NCI-H748 (cell line): ENCODE data around the gene IL7R.

Experiments
- DNase-seq: peaks from one replicate; lab custom pipeline; 2025; ENCODE audit not compliant: unreplicated experiment; lab: John Stamatoyannopoulos, UW

Gene IL7R

DNA sequence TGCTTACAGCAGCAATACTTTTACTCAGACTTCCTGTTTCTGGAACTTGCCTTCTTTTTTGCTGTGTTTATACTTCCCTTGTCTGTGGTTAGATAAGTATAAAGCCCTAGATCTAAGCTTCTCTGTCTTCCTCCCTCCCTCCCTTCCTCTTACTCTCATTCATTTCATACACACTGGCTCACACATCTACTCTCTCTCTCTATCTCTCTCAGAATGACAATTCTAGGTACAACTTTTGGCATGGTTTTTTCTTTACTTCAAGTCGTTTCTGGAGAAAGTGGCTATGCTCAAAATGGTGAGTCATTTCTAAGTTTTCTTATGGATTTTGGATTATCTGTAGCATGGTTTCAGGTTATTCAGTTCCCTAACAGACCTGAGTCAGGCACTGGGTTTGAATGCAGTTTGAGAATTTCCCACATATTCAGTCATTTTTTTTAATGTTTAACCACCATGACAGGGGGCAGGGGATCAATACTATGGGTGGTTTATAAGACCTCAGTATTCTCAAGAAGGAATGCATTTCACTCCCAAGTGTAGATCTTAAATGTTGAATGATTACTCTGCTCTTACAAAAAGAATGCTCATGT lies at the start of gene IL7R:
Gene IL7R, plus strand, starts transcription at position 127 of the 587 bp plus-strand sequence. Its CDS starts 87 bp downstream, at position 214.
- DNase-seq: no peak

DNA sequence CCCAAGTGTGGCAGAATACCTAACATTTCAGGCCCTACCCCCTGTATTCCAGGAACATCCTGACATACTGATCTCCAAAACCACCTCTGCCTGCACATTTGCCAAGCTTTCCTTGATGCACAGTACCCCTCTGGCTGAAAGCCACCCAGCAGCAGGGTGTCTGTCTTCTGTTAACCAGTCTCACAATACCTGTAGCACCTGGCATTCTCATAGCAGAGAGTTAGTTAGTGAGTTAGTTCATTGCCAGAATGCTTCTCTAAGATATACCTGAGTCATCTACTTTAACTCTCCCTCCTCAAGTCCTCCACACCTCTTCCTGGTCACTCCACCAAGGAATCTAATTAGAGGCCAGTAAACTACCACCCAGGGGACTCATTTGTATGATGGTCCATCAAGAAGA lies 46.1 kb upstream of the IL7R start:
- DNase-seq: no peak

GRCh38 chr5:35811108-35811741 lies 45.5 kb upstream of the IL7R start:
- no peak for DNase-seq

DNA sequence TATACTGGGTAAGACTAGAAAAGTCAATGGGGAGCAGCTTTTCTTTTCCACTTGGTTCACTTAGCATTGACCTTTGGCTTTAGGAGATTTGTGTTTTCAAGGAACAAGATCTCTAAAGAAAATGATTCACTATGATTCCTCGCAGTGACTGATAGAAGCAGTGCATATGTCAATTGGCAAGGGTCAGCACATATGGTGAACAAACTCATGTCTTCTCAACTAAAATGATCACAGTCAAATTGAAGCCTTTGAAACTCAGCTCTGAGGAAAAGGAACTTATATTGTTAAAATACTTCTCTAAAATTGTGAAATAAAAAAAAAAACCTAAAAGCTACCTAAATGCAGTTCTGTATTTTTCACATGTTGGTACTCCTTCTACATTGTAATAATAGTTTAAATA lies 43.2 kb upstream of the IL7R start:
- DNase-seq: no peak

DNA sequence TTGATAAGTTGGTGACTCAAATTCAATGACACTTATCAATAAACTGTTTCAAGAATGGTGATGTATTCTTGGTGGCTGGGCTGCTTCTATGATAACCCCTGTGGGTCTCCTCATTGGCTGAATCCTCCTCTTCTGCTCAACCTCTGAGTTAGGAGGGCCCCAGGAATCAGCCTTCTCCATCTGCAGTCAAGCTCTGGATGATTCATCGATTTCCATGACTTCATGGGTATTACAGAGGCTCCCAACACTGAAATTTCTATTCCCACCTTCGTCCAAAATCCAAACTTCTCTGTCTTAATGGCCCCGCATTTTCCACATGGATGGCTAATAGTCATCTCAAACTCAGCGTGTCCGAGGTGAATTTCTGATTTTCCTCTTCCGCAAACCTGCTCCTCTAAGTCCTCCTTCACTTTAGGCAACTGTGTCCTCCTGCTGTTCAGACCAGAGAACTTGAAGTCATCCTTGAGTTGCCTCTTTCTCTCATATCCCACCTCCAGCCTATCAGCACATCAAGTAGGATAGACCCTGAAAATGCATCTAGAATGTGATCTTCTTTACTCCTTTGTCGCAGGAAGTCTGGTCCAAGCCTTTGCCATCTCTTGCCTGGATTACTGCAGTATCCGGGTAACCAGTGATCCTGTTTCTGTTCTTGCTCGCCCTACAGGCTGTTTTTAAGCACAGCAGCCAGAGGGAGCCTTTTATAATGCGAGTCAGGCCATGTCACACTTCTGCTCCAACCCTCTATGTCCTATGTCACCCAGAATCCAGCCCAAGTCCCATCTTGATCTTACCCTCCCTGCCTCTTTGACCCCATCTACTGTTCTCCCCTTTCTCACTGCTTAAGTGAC lies 41.4 kb upstream of the IL7R start:
- DNase-seq: peak; percentile 57

DNA sequence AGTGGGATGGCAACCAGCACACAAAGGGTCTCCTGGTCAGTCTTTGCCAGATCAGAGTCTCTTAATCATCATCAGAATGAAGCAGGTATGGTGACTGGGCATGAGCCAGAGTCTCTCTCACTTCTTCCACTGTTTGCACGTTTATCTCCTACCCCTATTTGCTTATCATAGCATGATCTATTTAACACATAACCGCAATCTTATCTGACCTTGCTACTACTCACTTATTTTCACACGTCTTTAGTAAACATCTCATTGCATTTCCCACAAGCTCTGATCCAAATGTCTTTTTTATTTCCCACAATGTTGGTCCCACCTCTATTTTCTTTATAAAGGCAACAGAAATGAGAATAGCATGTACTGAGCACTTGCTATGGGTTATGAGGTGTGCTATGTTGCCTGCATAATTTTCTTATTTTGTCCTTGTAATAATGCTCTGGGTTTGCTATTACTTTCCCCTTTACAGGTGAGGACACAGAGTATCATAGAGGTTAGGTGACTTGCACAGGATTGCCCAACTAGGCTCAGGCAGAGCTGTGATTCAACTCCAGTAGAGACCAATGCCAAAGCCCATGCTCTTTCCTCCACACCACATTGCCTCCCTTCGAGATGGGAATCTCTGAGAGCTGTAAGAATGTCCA lies 39.7 kb upstream of the IL7R start:
- DNase-seq: no peak

DNA sequence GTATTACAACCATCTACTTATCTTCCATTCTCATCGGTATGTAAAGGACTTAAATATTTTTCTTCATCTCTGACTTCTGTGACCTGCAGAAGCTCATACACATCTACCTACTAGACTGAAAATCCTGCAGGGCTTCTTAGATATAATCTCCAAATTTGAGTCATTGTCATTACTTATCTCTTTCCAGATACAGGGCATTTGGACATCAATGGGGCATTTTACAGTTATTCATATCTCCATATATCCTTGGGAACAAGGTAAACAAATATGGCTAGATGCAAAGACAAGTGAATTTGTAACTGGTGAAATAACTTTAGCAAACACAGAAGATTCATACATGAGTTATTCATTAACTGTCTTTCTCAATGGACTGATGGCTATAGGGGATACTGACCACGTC lies 37.7 kb upstream of the IL7R start:
- DNase-seq: no peak

DNA sequence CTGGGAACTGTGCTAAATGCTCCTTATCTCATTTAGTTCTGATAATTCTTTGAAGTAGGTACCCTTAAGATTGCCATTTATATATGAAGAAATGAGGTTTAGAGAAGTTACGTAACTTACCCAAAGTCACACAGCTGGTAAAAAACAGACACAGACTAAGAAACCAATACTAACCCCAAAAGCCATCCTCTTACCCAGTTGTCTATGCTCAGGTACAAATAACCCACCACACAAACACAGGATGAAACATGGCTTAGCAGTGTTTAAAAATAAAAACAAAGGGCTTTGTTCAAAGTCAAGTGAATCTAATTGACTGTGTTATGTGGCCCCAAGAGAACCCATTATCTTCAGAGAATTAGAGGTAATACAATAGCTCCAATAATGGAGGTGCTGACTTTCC lies 37.0 kb upstream of the IL7R start:
- DNase-seq: no peak

- DNase-seq: no peak
Measured at GRCh38 chr5:35820735-35821134, 36.0 kb upstream of the IL7R start.

DNA sequence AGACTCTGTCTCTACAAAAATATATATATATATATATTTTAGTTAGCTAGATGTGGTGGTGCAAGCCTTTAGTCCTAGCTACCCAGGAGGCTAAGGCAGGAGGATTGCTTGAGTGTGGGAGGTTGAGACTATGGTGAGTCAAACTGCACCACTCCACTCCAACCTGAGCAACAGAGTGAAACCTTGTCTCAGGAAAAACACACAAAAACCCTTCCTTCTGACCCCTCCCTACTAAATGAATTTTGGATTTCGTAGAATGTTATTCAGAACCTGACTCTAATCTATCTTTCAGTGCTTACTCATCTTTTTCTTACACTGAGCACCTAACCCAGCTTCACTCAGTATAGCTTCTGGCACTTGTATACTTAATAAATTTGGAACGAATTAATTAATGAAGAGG lies 35.2 kb upstream of the IL7R start:
- no peak for DNase-seq

DNA sequence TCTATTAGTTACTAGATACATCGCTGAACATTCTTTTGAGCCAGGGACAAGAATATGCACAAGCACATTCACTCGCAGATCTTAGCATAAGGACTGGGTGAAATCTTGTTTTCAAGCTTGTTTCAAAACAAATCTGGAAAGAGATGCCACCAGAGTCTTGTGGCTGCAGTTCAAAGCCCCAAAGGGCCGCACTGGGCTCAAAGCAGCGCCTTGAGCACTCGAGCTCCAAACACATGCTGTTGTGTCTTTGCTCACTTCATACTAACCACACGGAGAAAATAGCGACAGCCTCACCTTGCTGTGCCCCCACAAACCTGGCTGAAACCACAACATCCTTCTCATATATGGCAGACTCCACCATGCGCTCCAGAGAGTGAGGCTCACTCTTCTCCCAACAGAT lies 34.2 kb upstream of the IL7R start:
- DNase-seq: no peak

GRCh38 chr5:35823347-35824098 lies 33.2 kb upstream of the IL7R start:
- no peak for DNase-seq

DNA sequence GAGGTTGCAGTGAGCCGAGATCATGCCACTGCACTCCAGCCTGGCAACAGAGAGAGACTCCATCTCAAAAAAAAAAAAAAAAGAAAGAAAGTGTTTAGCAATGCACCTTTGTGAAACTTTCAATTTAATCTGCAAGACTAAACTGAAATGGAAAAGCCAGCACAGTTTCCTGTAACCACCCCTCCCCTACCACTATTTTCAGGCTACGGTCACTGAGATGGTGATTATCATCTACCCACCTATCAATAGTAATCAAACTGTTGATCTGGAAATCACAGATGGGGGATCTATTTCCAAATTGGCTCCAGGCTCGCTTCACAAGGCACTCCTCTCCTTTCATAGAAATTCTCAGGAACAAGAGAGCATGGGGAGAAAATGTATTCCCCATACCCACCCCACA lies 30.6 kb upstream of the IL7R start:
- no peak for DNase-seq

- no peak for DNase-seq
Measured at GRCh38 chr5:35826554-35826953, 30.1 kb upstream of the IL7R start.

DNA sequence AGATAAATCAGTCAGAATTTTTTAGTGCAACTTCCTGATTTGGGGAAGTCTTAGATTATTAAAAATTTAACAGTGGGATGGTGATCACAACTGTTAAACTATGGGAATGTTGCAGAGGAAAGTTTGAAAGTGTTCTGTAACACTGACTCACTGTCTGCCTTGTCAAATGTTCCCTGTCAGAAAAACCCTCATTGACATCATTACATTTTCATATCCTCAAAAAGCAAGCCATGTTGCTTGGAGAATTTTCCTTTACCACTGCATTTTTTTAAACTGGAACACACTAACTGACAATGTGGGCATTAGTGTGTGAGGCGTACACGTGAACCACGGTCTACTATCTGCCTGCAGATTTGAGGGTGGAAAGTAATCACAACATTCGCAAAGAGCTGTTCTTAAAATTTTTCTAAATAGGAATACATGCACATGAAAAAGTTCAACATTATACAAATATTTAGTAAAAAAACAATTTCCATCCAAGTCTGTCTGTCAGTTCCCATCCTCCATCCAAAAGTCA lies 28.6 kb upstream of the IL7R start:
- DNase-seq: no peak

DNA sequence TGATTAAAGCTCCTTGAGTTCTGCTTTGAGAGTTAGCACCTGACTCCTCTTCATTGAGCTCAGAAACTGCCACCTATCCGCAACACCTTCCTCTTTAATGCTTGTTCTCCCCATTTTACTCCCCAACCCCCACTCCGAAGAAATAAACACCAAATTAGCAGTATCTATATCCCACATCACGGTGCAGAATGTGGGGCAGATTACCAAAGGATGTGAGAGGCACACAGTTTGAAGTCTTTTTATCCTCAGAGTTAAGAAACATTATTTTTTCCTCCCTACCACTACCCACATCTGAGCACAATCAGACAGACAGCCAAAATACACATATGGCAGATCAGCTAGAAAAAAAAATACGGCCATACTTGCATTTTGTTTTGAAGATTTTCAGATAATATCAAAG lies 26.1 kb upstream of the IL7R start:
- no peak for DNase-seq

- DNase-seq: no peak
Measured at GRCh38 chr5:35832762-35833161, 23.9 kb upstream of the IL7R start.

GRCh38 chr5:35833224-35833623 lies 23.5 kb upstream of the IL7R start:
- no peak for DNase-seq

GRCh38 chr5:35835796-35836742 lies 20.6 kb upstream of the IL7R start:
- no peak for DNase-seq
